Neural cell (in vitro differentiated cells): ENCODE measurements around the gene ARHGEF38. TPM values are rescaled to one million over a fixed set of nuclear protein-coding genes. Genes with fewer than 3 reads are reported as not detected.

Experiments
- H2AFZ ChIP-seq: fragments of 200-600, 300-800 bp; sonication (generic), shearing (Covaris generic); 2 replicates; pipeline ENCODE4 v1.6.0; 2014; ENCODE audit warnings: low read depth, mild to moderate bottlenecking, antibody characterized with exemption, low read length, moderate library complexity
- H3F3A ChIP-seq: fragments of 200-600 bp; shearing (Covaris generic); 2 replicates; pipeline ENCODE4 v1.6.1; 2016; ENCODE audit warnings: mild to moderate bottlenecking, moderate library complexity, mixed read lengths, antibody characterized with exemption, low read length; ENCODE audit not compliant: insufficient read depth, poor library complexity, severe bottlenecking
- H3K27ac ChIP-seq: fragments of 200-600, 300-800 bp; sonication (generic), shearing (Covaris generic); 2 replicates; pipeline ENCODE4 v1.5.1; 2014; ENCODE audit warnings: mild to moderate bottlenecking, low read length, moderate library complexity
- H3K27me3 ChIP-seq: fragments of 300-800, 200-600 bp; sonication (generic), shearing (Covaris generic); 2 replicates; pipeline ENCODE4 v1.6.0; 2014; ENCODE audit warnings: mild to moderate bottlenecking, low read depth, low read length, moderate library complexity; ENCODE audit not compliant: insufficient read depth
- H3K36me3 ChIP-seq: fragments of 300-800, 200-600 bp; sonication (generic), shearing (Covaris generic); 2 replicates; pipeline ENCODE4 v1.5.1; 2014; ENCODE audit warnings: mild to moderate bottlenecking, antibody characterized with exemption, low read length, moderate library complexity; ENCODE audit not compliant: insufficient read depth
- H3K4me2 ChIP-seq: fragments of 300-800, 200-600 bp; sonication (generic), shearing (Covaris generic); 2 replicates; pipeline ENCODE4 v1.6.0; 2014; ENCODE audit warnings: mild to moderate bottlenecking, low read length
- H3K4me3 ChIP-seq: fragments of 300-800, 200-600 bp; sonication (generic), shearing (Covaris generic); 2 replicates; pipeline ENCODE4 v1.5.1; 2014; ENCODE audit warnings: mild to moderate bottlenecking, low read length, moderate library complexity
- H3K79me2 ChIP-seq: fragments of 200-600 bp; shearing (Covaris generic); replicated peaks from 2 replicates; pipeline ENCODE4 v1.6.0; 2014; ENCODE audit warnings: mild to moderate bottlenecking, low read length, moderate library complexity; ENCODE audit not compliant: insufficient read depth
- H3K9ac ChIP-seq: fragments of 300-800, 200-600 bp; sonication (generic), shearing (Covaris generic); 2 replicates; pipeline ENCODE4 v1.6.1; 2016; ENCODE audit warnings: mild to moderate bottlenecking, low read length, mixed read lengths
- H3K9me2 ChIP-seq: fragments of 200-600 bp; shearing (Covaris generic); 2 replicates; pipeline ENCODE4 v1.6.1; 2016; ENCODE audit warnings: mild to moderate bottlenecking, low read length, mixed read lengths; ENCODE audit not compliant: insufficient read depth
- H3K9me3 ChIP-seq: fragments of 200-600, 300-800 bp; sonication (generic), shearing (Covaris generic); 2 replicates; pipeline ENCODE4 v1.6.1; 2016; ENCODE audit warnings: mild to moderate bottlenecking, mixed run types, low read length, moderate library complexity, mixed read lengths
- H4K20me1 ChIP-seq: fragments of 200-600 bp; shearing (Covaris generic); 2 replicates; pipeline ENCODE4 v1.6.1; 2016; ENCODE audit warnings: mild to moderate bottlenecking, mixed run types; ENCODE audit not compliant: insufficient read depth
- EP300 ChIP-seq: fragments of 450-650 bp; conservative IDR thresholded peaks from 2 replicates; pipeline ENCODE4 v1.6.1; 2014; ENCODE audit warnings: antibody characterized with exemption, mild to moderate bottlenecking, moderate library complexity; ENCODE audit not compliant: poor library complexity, severe bottlenecking
- EZH2 ChIP-seq: fragments of 200-600, 300-800 bp; shearing (Covaris generic), sonication (generic); IDR thresholded peaks from 2 replicates; pipeline ENCODE4 v1.6.1; 2014; ENCODE audit warnings: antibody characterized with exemption, low read length, borderline replicate concordance, mild to moderate bottlenecking; ENCODE audit not compliant: insufficient read depth, poor library complexity, severe bottlenecking
- MXI1 ChIP-seq: fragments of 450-650 bp; conservative IDR thresholded peaks from 2 replicates; pipeline ENCODE4 v1.6.1; 2014; ENCODE audit warnings: antibody characterized with exemption, mild to moderate bottlenecking; ENCODE audit not compliant: poor library complexity, severe bottlenecking
- POLR2AphosphoS5 ChIP-seq: IDR thresholded peaks from 2 replicates; pipeline ENCODE4 v1.6.1; 2012
- RAD21 ChIP-seq: fragments of 450-650 bp; conservative IDR thresholded peaks from 2 replicates; pipeline ENCODE4 v1.6.1; 2014; ENCODE audit warnings: antibody characterized with exemption, mild to moderate bottlenecking, moderate library complexity
- SMC3 ChIP-seq: fragments of 450-650 bp; conservative IDR thresholded peaks from 2 replicates; pipeline ENCODE4 v1.6.1; 2014; ENCODE audit warnings: antibody characterized with exemption, mild to moderate bottlenecking, moderate library complexity; ENCODE audit not compliant: poor library complexity
- TAF1 ChIP-seq: IDR thresholded peaks from 2 replicates; pipeline ENCODE4 v1.6.1; 2012; ENCODE audit warnings: low read depth
- polyA plus RNA-seq: library from polyadenylated mRNA; depleted of rRNA; stranded (reverse); fragments of >200 nt; gene quantifications from 2 replicates; pipeline ENCODE4 v1.2.3, GENCODE V29; 2014
- TF ChIP-seq, protein P1 (sequence below): IDR thresholded peaks from 2 replicates; pipeline ENCODE4 v1.6.1; 2012; ENCODE audit warnings: borderline replicate concordance
- TF ChIP-seq, protein P2 (sequence below): fragments of 450-650 bp; IDR thresholded peaks from 2 replicates; pipeline ENCODE4 v1.5.1; 2014; ENCODE audit warnings: antibody characterized with exemption, mild to moderate bottlenecking, moderate library complexity; ENCODE audit not compliant: poor library complexity, severe bottlenecking

Gene ARHGEF38
- polyA plus RNA-seq, 1 donor from 2014 or later: not detected

DNA sequence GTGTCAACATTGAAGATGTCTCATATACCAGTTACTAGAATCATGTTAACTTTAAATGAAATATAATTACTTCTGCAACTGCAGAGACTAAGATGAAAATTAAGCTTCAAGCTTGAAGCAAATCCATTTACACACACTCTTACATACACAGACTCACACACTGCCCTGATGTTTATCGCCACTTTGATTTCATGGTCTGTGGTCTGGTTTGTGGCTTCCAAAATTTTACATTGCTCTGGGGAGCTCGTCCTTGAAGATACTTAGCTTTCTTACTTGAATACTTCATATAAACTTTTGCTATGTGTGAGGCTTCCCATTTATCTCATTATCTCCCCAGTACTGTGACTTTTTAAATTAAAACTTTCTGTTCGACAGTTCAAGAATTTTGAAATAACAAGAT lies 35.8 kb downstream of the ARHGEF38 start:
- no peaks in the 10 kb centered on the region for H4K20me1 ChIP-seq
- H2AFZ ChIP-seq: no peak overlapping the region
- no peaks in the 10 kb centered on the region for H3K36me3 ChIP-seq
- H3F3A ChIP-seq: no peaks in the 10 kb centered on the region
- no peaks in the 10 kb centered on the region for H3K79me2 ChIP-seq
- TF ChIP-seq, protein P1, sequence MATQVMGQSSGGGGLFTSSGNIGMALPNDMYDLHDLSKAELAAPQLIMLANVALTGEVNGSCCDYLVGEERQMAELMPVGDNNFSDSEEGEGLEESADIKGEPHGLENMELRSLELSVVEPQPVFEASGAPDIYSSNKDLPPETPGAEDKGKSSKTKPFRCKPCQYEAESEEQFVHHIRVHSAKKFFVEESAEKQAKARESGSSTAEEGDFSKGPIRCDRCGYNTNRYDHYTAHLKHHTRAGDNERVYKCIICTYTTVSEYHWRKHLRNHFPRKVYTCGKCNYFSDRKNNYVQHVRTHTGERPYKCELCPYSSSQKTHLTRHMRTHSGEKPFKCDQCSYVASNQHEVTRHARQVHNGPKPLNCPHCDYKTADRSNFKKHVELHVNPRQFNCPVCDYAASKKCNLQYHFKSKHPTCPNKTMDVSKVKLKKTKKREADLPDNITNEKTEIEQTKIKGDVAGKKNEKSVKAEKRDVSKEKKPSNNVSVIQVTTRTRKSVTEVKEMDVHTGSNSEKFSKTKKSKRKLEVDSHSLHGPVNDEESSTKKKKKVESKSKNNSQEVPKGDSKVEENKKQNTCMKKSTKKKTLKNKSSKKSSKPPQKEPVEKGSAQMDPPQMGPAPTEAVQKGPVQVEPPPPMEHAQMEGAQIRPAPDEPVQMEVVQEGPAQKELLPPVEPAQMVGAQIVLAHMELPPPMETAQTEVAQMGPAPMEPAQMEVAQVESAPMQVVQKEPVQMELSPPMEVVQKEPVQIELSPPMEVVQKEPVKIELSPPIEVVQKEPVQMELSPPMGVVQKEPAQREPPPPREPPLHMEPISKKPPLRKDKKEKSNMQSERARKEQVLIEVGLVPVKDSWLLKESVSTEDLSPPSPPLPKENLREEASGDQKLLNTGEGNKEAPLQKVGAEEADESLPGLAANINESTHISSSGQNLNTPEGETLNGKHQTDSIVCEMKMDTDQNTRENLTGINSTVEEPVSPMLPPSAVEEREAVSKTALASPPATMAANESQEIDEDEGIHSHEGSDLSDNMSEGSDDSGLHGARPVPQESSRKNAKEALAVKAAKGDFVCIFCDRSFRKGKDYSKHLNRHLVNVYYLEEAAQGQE: no peak
- TF ChIP-seq POLR2AphosphoS5: no peak
- no peak for TF ChIP-seq RAD21
- TF ChIP-seq SMC3: no peak
- TF ChIP-seq, protein P2, sequence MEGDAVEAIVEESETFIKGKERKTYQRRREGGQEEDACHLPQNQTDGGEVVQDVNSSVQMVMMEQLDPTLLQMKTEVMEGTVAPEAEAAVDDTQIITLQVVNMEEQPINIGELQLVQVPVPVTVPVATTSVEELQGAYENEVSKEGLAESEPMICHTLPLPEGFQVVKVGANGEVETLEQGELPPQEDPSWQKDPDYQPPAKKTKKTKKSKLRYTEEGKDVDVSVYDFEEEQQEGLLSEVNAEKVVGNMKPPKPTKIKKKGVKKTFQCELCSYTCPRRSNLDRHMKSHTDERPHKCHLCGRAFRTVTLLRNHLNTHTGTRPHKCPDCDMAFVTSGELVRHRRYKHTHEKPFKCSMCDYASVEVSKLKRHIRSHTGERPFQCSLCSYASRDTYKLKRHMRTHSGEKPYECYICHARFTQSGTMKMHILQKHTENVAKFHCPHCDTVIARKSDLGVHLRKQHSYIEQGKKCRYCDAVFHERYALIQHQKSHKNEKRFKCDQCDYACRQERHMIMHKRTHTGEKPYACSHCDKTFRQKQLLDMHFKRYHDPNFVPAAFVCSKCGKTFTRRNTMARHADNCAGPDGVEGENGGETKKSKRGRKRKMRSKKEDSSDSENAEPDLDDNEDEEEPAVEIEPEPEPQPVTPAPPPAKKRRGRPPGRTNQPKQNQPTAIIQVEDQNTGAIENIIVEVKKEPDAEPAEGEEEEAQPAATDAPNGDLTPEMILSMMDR: no peak
- TF ChIP-seq EZH2: no peak
- TF ChIP-seq EP300: no peak
- H3K9me3 ChIP-seq: no peaks in the 10 kb centered on the region
- H3K4me3 ChIP-seq: no peak overlapping the region
- H3K27ac ChIP-seq: no peak overlapping the region
- no peaks in the 10 kb centered on the region for H3K9me2 ChIP-seq
- H3K9ac ChIP-seq: no peak overlapping the region
- H3K4me2 ChIP-seq: no peak overlapping the region
- no peaks in the 10 kb centered on the region for H3K27me3 ChIP-seq

DNA sequence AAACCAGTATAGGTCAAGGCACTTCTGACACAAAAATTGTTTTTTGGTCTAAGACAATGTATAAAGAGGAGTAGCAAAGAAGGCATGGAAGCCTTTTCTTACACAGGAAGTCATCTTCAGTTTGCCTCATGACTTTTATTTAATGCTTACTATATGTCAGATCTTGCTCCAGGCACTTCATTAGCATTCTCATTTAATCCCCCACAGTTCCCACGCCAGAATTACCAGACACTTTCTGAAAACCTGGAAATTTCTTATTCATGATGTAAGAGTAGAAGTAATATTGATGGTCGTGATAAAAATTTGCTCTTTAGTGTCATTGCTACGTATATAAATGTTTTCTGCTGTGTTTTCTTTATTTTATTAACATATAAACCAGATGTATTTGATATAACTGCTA lies 39.2 kb downstream of the ARHGEF38 start:
- Histone ChIP-seq H3K27me3 (no peaks in the 10 kb centered on the region), H3K27ac (no peak overlapping the region), H3K9me3 (no peaks in the 10 kb centered on the region), H3K4me3 (no peak overlapping the region), H3K9me2 (no peaks in the 10 kb centered on the region), H3K9ac (no peak overlapping the region), H2AFZ (no peak overlapping the region), H4K20me1 (no peaks in the 10 kb centered on the region), H3K79me2 (no peaks in the 10 kb centered on the region), H3K36me3 (no peaks in the 10 kb centered on the region), H3F3A (no peaks in the 10 kb centered on the region), H3K4me2 (no peak overlapping the region)
- TF ChIP-seq EP300 (no peak), TAF1 (no peak), MXI1 (no peak), RAD21 (no peak), SMC3 (no peak), EZH2 (no peak), POLR2AphosphoS5 (no peak)
- TF ChIP-seq, protein P1: no peak
- TF ChIP-seq, protein P2: no peak
